ACC112 (cell line): Measurements from ENCODE around the gene ATP1A4.

Source experiments
- H2AFZ ChIP-seq: fragments of 200-600 bp; sonication (generic); one replicate; pipeline ENCODE4 v1.6.0; 2017; ENCODE audit warnings: antibody characterized with exemption, low read length; ENCODE audit not compliant: unreplicated experiment
- H3K27ac ChIP-seq: fragments of 200-600 bp; sonication (generic); 2 replicates; pipeline ENCODE4 v1.5.1; 2014; ENCODE audit warnings: low read depth, mild to moderate bottlenecking, antibody characterized with exemption, low read length, moderate library complexity
- H3K27me3 ChIP-seq: fragments of 200-600 bp; sonication (generic); 2 replicates; pipeline ENCODE4 v1.6.1; 2014; ENCODE audit warnings: mild to moderate bottlenecking, antibody characterized with exemption, low read length, moderate library complexity, mixed read lengths; ENCODE audit not compliant: insufficient read depth
- H3K36me3 ChIP-seq: fragments of 200-600 bp; sonication (generic); 2 replicates; pipeline ENCODE4 v1.6.1; 2016; ENCODE audit warnings: mild to moderate bottlenecking, antibody characterized with exemption, low read length, moderate library complexity, mixed read lengths; ENCODE audit not compliant: insufficient read depth
- H3K4me1 ChIP-seq: fragments of 200-600 bp; sonication (generic); one replicate; pipeline ENCODE4 v1.6.1; 2016; ENCODE audit warnings: low read length, mixed read lengths; ENCODE audit not compliant: insufficient read depth, unreplicated experiment, control insufficient read depth
- H3K4me3 ChIP-seq: fragments of 200-600 bp; sonication (generic); 2 replicates; pipeline ENCODE4 v1.5.1; 2014; ENCODE audit warnings: mild to moderate bottlenecking, low read depth, low read length
- H3K79me2 ChIP-seq: fragments of 200-600 bp; sonication (generic); one replicate; pipeline ENCODE4 v1.6.0; 2016; ENCODE audit warnings: low read length; ENCODE audit not compliant: control insufficient read depth, unreplicated experiment, insufficient read depth

The ATP1A4 gene

GRCh38 chr1:160113407-160113806 is 38.0 kb upstream of the ATP1A4 start:
- H3K79me2 ChIP-seq = no peaks in the 10 kb centered on the region
- peaks cover 10% of the 10 kb centered on the region for H3K4me1 ChIP-seq
- H3K27ac ChIP-seq = no peak overlapping the region
- no peak overlapping the region for H2AFZ ChIP-seq
- H3K4me3 ChIP-seq = no peak overlapping the region
- H3K27me3 ChIP-seq = peaks cover 36% of the 10 kb centered on the region
- H3K36me3 ChIP-seq = no peaks in the 10 kb centered on the region

GRCh38 chr1:160114085-160114484 is 37.3 kb upstream of the ATP1A4 start:
- no peaks in the 10 kb centered on the region for H3K36me3 ChIP-seq
- no peak overlapping the region for H3K27ac ChIP-seq
- no peaks in the 10 kb centered on the region for H3K79me2 ChIP-seq
- no peak overlapping the region for H3K4me3 ChIP-seq
- H3K4me1 ChIP-seq = peaks cover 9% of the 10 kb centered on the region
- H2AFZ ChIP-seq = no peak overlapping the region
- H3K27me3 ChIP-seq = peaks cover 41% of the 10 kb centered on the region

GRCh38 chr1:160115545-160116282 is 35.7 kb upstream of the ATP1A4 start, which contains the start of gene ATP1A2:
ATP1A2 (plus strand) TSS chr1:160115759; CDS start chr1:160115862, 103 bp downstream.
- Histone ChIP-seq H3K27ac (no peak within 1 kb of the TSS), H3K27me3 (peaks cover 41% of the 10 kb centered on the region), H3K4me1 (peaks cover 3% of the 10 kb centered on the region), H3K4me3 (no peak within 1 kb of the TSS), H3K79me2 (no peaks in the 10 kb centered on the region), H3K36me3 (no peaks in the 10 kb centered on the region), H2AFZ (no peak within 1 kb of the TSS)

GRCh38 chr1:160116283-160117147 is 34.9 kb upstream of the ATP1A4 start:
- Histone ChIP-seq H3K4me1 (peaks cover 3% of the 10 kb centered on the region), H2AFZ (no peak overlapping the region), H3K36me3 (no peaks in the 10 kb centered on the region), H3K4me3 (no peak overlapping the region), H3K27ac (no peak overlapping the region), H3K27me3 (peaks cover 41% of the 10 kb centered on the region), H3K79me2 (no peaks in the 10 kb centered on the region)

- Histone ChIP-seq H3K36me3 (no peaks in the 10 kb centered on the region), H3K27me3 (peaks cover 41% of the 10 kb centered on the region), H2AFZ (no peak overlapping the region), H3K4me1 (peaks cover 3% of the 10 kb centered on the region), H3K4me3 (no peak overlapping the region), H3K27ac (no peak overlapping the region), H3K79me2 (no peaks in the 10 kb centered on the region)
These were observed 34.1 kb upstream of the ATP1A4 start for GRCh38 chr1:160117300-160117699.

- Histone ChIP-seq H3K79me2 (no peaks in the 10 kb centered on the region), H3K36me3 (no peaks in the 10 kb centered on the region), H2AFZ (no peak overlapping the region), H3K4me3 (no peak overlapping the region), H3K27me3 (peaks cover 41% of the 10 kb centered on the region), H3K4me1 (peaks cover 3% of the 10 kb centered on the region), H3K27ac (no peak overlapping the region)
These were observed 33.7 kb upstream of the ATP1A4 start for GRCh38 chr1:160117709-160118183.

GRCh38 chr1:160118928-160119327 is 32.5 kb upstream of the ATP1A4 start:
- no peaks in the 10 kb centered on the region for H3K36me3 ChIP-seq
- no peaks in the 10 kb centered on the region for H3K79me2 ChIP-seq
- no peak overlapping the region for H3K4me3 ChIP-seq
- peaks cover 5% of the 10 kb centered on the region for H3K4me1 ChIP-seq
- peaks cover 41% of the 10 kb centered on the region for H3K27me3 ChIP-seq
- no peak overlapping the region for H2AFZ ChIP-seq
- H3K27ac ChIP-seq = no peak overlapping the region

GRCh38 chr1:160120797-160121196 is 30.6 kb upstream of the ATP1A4 start:
- H3K79me2 ChIP-seq = no peaks in the 10 kb centered on the region
- H3K4me3 ChIP-seq = no peak overlapping the region
- no peaks in the 10 kb centered on the region for H3K36me3 ChIP-seq
- H3K27me3 ChIP-seq = peaks cover 28% of the 10 kb centered on the region
- peaks cover 24% of the 10 kb centered on the region for H3K4me1 ChIP-seq
- H3K27ac ChIP-seq = no peak overlapping the region
- H2AFZ ChIP-seq = no peak overlapping the region

GRCh38 chr1:160121388-160121787 is 30.0 kb upstream of the ATP1A4 start:
- H3K79me2 ChIP-seq = no peaks in the 10 kb centered on the region
- no peak overlapping the region for H3K4me3 ChIP-seq
- no peak overlapping the region for H3K27ac ChIP-seq
- no peaks in the 10 kb centered on the region for H3K36me3 ChIP-seq
- H3K4me1 ChIP-seq = peaks cover 30% of the 10 kb centered on the region
- H2AFZ ChIP-seq = no peak overlapping the region
- peaks cover 23% of the 10 kb centered on the region; the same call in 1 of the 2 replicates for H3K27me3 ChIP-seq

GRCh38 chr1:160122978-160123495 is 28.4 kb upstream of the ATP1A4 start:
- peaks cover 32% of the 10 kb centered on the region for H3K4me1 ChIP-seq
- no peaks in the 10 kb centered on the region for H3K79me2 ChIP-seq
- H3K4me3 ChIP-seq = no peak overlapping the region
- H3K27me3 ChIP-seq = peaks cover 8% of the 10 kb centered on the region; the same call in 1 of the 2 replicates
- H2AFZ ChIP-seq = no peak overlapping the region
- H3K27ac ChIP-seq = no peak overlapping the region
- H3K36me3 ChIP-seq = no peaks in the 10 kb centered on the region
